NCI-H2227 (cell line): ENCODE results near the gene KIF25.

Experiments
- DNase-seq: peaks from one replicate; lab custom pipeline; 2025; ENCODE audit not compliant: unreplicated experiment; lab: John Stamatoyannopoulos, UW

The KIF25 gene

GRCh38 chr6:168049277-168049676, 51.8 kb downstream of the KIF25 start:
- DNase-seq: no peak

DNA sequence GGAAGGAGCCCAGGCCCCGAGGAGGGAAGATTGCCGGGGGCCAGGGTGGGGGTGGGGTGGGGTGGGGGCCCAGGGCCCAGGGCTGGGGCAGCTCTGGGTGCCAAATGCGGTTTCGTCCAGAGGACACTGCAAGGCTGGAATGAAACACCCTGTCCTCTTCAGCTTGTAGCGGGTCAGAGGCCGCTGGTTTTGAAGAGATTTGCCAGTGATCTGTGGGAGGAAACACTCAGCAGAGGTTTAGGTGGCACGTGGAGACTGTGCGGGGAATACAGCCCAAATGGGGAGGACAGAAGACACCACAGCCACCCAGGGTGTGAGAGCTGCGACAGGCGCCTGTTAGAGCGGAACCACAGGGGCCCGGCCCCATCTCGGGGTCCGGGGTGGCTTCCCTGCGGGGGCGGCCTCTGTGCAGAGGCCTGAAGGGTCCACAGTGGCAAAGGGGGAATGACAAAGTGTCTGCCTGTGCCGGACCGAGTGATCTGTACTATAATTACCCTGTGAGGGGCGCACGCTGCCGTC, 52.3 kb downstream of the KIF25 start:
- no peak for DNase-seq

GRCh38 chr6:168050225-168050880, 52.9 kb downstream of the KIF25 start:
- no peak for DNase-seq

- no peak for DNase-seq
Observed at GRCh38 chr6:168050881-168051586, 53.6 kb downstream of the KIF25 start.

- DNase-seq: no peak
Observed at GRCh38 chr6:168051648-168052047, 54.2 kb downstream of the KIF25 start.

- DNase-seq: no peak
Observed at GRCh38 chr6:168052291-168052891, 54.9 kb downstream of the KIF25 start.

DNA sequence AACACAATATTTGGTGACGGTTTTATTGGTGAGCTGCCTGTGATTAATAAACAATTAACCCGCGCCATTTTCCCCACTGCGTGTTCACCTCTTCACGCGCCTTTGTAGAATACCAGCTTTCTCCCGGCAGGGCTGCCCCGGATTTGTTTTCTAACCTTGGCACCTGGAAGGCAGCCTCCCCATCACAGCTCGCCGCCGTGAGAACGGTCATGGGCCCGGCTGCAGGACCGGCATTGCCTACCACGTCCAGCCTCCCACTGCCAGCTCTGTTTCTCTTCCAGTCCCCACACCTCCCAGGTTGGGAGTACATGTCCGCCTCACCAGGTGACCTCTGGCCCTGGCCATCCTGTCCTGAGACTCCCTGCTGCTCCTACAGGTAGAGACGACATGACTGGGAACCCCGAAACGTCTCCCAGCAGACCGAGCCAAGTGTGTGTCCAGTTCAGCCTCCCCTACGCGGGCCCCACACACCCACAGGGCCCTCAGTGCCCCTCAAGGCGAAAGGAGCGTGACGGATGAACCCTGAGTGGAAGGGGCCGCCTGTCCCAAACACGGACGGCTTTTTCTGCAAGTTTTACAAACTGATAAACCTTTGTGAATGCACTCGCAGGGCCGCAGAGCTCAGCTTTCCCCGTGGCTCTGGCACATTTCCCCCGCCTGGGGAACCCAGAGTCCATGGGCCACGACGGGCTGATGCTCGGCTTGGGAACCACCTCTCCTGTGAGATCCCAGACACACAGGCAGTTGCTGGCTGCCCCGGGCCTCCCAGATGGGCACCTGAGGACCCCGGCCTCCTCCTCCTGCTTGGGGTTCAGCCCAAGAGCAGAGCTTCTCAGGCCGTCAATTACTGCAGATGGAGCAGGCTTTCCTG, 55.9 kb downstream of the KIF25 start:
- DNase-seq: no peak

GRCh38 chr6:168053957-168054471, 56.5 kb downstream of the KIF25 start:
- DNase-seq: no peak

- no peak for DNase-seq
Observed at GRCh38 chr6:168054765-168055560, 57.5 kb downstream of the KIF25 start.

GRCh38 chr6:168055696-168056489, 58.4 kb downstream of the KIF25 start:
- no peak for DNase-seq

- no peak for DNase-seq
Observed at GRCh38 chr6:168056892-168057527, 59.5 kb downstream of the KIF25 start.

DNA sequence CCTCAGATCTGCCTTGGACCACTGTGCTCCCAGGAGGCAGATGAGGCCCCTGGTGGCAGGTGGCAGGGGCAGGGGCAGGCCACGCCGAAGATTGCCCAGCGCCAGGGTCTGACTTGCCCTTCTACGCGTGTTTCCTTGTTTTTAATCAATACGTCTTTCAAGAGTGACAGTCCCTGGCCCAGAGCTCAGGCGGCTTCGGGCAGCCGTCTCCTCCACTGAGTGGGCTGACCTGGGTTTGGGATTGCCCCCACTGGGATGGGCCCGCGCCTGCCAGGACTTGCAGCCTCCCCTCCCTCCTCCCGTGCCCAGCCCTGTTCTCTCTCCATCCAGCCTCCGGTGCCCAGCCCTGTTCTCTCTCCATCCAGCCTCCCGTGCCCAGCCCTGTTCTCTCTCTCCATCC, 60.4 kb downstream of the KIF25 start:
- DNase-seq: no peak

DNA sequence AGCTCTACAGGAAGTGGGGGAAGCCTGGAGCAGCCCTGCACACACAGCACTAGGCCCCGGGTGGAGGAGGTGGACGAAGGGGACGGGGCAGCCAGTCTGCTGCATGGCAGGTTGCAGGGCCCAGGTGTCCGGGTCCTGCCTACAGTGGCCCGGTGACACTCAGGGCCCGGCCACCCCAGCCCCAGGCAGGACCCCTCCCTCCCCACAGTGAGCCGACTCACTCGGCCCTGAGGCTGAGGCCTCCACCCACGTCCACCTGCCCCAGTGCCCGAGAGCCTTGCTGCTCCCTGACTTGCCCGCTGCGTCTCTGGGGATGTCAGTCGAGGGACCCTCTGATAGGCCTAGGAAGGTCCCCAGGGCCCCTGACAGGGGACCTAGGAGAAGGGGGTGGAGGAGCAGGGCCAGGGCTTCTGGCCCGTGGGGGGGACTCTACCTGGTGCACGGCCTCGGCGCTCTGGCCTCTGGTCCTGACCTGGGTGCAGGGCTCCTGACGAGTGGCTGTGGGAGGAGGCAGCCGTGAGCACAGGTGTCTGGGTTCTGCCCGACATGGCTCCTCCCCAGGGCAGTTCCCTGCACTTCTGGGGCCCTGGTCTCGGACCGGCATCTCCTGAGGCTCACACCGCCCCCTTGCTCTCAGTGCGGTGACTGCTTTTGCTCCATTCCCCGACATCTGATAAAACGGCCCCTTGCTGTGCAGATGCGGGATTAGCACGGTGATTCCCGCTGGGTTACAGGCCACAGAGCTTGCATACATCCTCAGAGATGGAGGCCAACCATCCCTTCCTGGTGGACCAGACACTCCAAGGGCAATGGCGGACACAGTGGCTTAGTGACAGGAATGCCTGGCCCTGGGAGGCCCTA, 61.5 kb downstream of the KIF25 start:
- no peak for DNase-seq

- no peak for DNase-seq
Observed at GRCh38 chr6:168060521-168060931, 63.1 kb downstream of the KIF25 start.

GRCh38 chr6:168061269-168062210, 64.1 kb downstream of the KIF25 start:
- DNase-seq: no peak

GRCh38 chr6:168062346-168063289, 65.1 kb downstream of the KIF25 start:
- DNase-seq: no peak
